Measurements from ENCODE around the gene FYB1. TPM values are rescaled to one million over a fixed set of nuclear protein-coding genes. Genes with fewer than 3 reads are reported as not detected.

The FYB1 gene
- total and polyA plus RNA-seq, 2 donors, result 2.9 to 10.9 TPM

GRCh38 chr5:39206630-39207321 lies 12.6 kb downstream of the FYB1 start:
- 77% methylated on average over 3 of the region's 3 CpGs for WGBS
- no peaks in the 10 kb centered on the region for H3K36me3 ChIP-seq (ENCODE audit: insufficient read depth)
- peaks cover 1% of the 10 kb centered on the region for H3K4me1 ChIP-seq (ENCODE audit: insufficient read depth)

DNA sequence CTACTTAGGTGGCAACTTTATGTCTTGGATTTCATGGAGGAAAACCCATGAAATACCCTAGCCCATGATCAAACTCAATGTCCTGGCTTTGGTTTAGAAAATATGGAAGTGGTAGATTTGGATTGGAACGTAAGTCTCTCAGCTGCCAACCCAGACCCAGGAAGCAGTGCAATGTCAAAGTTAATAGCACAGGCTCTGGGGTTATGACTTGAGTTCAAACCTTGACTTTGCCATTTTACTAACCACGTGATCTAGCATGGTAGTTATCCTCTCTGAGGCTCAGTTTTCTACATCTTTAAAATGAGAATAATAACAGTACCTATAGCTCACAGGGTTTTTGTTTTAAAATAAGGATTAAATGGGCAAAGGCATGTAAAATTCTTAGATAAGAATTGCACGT lies 13.8 kb downstream of the FYB1 start:
- 79% methylated on average over 3 of the region's 3 CpGs for WGBS
- H3K36me3 ChIP-seq (ENCODE audit: insufficient read depth), result no peaks in the 10 kb centered on the region
- H3K4me1 ChIP-seq (ENCODE audit: insufficient read depth), result peaks cover 1% of the 10 kb centered on the region
- no peak overlapping the region for H3K4me3 ChIP-seq (ENCODE audit: low read depth, low read length)
- DNase-seq (ENCODE audit: extremely low spot score), result no peak
- no peak overlapping the region for H3K27ac ChIP-seq (ENCODE audit: low read depth)

More at GRCh38 chr5:39206630-39207321, 12.6 kb downstream of the FYB1 start:
- H3K4me3 ChIP-seq (ENCODE audit: low read depth, low read length), result no peak overlapping the region
- DNase-seq (ENCODE audit: extremely low spot score), result no peak
- H3K27ac ChIP-seq (ENCODE audit: low read depth), result no peak overlapping the region

DNA sequence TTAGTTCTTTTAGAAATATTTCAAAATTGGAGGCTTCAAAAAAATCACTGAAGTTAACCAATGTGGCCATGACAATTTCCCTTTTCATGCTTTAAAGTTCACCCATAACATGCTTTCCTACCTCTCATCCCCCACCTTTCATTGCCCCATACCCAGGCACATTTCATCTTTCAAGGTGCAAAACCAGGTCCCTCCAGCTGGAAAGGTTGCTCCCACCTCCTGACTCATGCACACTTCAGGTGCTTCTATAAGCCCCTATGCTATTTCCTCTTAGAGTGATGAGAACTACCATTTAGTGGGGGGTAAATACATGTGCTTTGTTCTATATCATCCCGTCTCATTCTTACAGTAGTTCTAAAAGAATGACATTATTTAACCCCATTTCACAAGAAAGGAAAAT lies 15.4 kb downstream of the FYB1 start:
- H3K36me3 ChIP-seq (ENCODE audit: insufficient read depth), result no peaks in the 10 kb centered on the region
- H3K4me1 ChIP-seq (ENCODE audit: insufficient read depth), result peaks cover 1% of the 10 kb centered on the region
- H3K27ac ChIP-seq (ENCODE audit: low read depth), result no peak overlapping the region
- H3K4me3 ChIP-seq (ENCODE audit: low read depth, low read length), result no peak overlapping the region
- no peak for DNase-seq (ENCODE audit: extremely low spot score)
- 91% methylated on average over 1 of the region's 1 CpG for WGBS

GRCh38 chr5:39203275-39203922 lies 16.0 kb downstream of the FYB1 start:
- peaks cover 1% of the 10 kb centered on the region for H3K4me1 ChIP-seq (ENCODE audit: insufficient read depth)
- H3K36me3 ChIP-seq (ENCODE audit: insufficient read depth), result no peaks in the 10 kb centered on the region
- H3K27ac ChIP-seq (ENCODE audit: low read depth), result no peak overlapping the region
- H3K4me3 ChIP-seq (ENCODE audit: low read depth, low read length), result no peak overlapping the region
- WGBS, result 84% methylated on average over 1 of the region's 1 CpG
- no peak for DNase-seq (ENCODE audit: extremely low spot score)

- peaks cover 1% of the 10 kb centered on the region for H3K4me1 ChIP-seq (ENCODE audit: insufficient read depth)
- no peak for DNase-seq (ENCODE audit: extremely low spot score)
- peak overlapping the region; percentile 1 for H3K4me3 ChIP-seq (ENCODE audit: low read depth, low read length)
- H3K36me3 ChIP-seq (ENCODE audit: insufficient read depth), result no peaks in the 10 kb centered on the region
- WGBS, result 90% methylated on average over 11 of the region's 11 CpGs
- no peak overlapping the region for H3K27ac ChIP-seq (ENCODE audit: low read depth)
Measured at GRCh38 chr5:39202597-39203274, 16.6 kb downstream of the FYB1 start.

DNA sequence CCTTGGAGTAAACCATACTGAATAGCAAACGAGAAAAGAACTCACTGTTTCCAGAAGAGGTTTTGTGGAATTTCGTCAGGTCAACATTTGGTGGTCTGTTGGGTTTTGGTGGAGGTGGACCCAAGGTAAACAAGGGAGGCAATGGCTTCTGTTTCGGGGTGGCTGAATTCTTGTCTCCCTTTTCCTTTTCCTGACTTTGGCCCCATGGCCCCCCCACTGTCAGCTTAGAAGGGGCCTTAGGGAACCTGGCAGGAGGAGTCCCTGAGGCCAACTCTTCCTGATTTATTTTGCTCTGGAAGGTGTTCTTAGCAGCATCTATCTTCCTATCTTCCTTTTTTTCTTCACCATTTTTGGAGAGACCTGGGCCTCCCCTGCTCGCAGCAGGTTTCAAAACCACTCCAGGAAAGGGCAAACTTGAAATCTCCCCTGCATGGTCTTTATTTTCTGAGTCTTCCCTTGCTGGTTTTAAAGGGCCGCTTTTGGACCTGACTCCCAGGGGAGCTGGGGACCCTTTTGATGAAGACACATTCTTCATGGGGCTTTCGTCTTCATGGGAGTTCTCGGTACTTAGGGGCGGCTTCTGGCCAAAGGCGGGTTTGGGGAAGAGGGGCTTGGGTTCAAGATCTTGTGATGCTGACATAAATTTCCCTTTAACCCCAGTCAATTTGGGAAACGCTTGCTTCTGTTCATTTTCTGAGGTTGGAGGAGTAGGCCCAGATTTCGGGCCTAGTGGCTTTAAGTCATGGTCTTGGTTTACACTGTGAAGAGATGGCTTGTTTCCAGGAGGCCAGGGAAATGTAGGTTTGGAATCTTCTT lies 17.4 kb downstream of the FYB1 start:
- no peak overlapping the region for H3K27ac ChIP-seq (ENCODE audit: low read depth)
- H3K4me3 ChIP-seq (ENCODE audit: low read depth, low read length), result peak overlapping the region; percentile 1
- WGBS, result 90% methylated on average over 11 of the region's 11 CpGs
- H3K4me1 ChIP-seq (ENCODE audit: insufficient read depth), result peaks cover 1% of the 10 kb centered on the region
- H3K36me3 ChIP-seq (ENCODE audit: insufficient read depth), result no peaks in the 10 kb centered on the region
- DNase-seq (ENCODE audit: extremely low spot score), result no peak

DNA sequence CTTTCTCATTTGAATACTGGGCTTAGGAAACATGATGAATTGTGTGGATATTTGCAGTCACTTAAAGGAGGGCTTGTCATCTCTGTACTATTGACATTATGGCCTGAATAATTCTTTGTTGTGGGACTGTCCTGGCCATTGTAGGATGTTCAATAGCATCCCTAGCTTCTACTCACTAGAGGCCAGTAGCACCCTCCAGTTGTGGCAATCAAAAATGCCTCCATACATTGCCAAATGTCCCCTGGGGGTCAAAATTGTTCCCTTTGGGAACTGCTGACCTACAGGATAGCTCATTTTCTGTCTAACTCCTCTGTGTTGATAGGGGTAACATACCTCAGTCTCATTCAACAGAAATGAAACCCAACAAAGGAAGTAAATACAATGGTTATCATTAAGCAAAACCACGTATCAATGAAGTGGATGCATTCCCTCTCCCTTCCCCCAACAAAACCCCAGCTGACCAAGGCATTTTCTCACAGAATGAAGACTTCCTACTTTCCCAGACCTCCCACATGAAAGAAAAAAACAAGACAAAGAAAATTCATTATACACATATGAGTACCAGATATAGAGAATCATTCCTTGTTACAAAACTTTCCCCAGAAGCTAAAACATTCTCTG lies 18.1 kb downstream of the FYB1 start:
- 77% methylated on average over 1 of the region's 1 CpG for WGBS
- Histone ChIP-seq H3K4me1 (ENCODE audit: insufficient read depth) (peaks cover 1% of the 10 kb centered on the region), H3K27ac (ENCODE audit: low read depth) (no peak overlapping the region), H3K36me3 (ENCODE audit: insufficient read depth) (no peaks in the 10 kb centered on the region), H3K4me3 (ENCODE audit: low read depth, low read length) (peak overlapping the region; percentile 10)
- no peak for DNase-seq (ENCODE audit: extremely low spot score)

DNA sequence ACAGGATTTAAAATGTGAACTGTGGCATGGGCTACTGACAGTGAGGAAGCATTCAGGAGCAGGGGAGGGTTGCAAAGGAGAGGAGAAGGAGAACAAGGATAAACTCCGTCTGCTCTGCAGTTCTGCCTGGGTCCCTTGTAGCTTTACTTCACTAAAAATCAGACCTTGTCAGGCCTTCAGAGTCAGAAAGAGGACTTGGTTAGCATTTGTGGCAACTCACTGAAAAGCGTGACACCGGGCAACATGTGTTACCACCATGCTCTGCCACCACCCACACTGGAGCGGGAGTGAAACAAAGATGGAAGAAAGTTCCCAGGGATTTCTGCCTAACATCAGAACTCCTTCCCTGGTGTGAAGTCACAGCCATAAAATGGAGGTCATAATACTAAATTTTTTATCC lies 19.3 kb downstream of the FYB1 start:
- Histone ChIP-seq H3K4me1 (ENCODE audit: insufficient read depth) (no peaks in the 10 kb centered on the region), H3K4me3 (ENCODE audit: low read depth, low read length) (peak overlapping the region; percentile 10), H3K27ac (ENCODE audit: low read depth) (no peak overlapping the region), H3K36me3 (ENCODE audit: insufficient read depth) (no peaks in the 10 kb centered on the region)
- no peak for DNase-seq (ENCODE audit: extremely low spot score)
- WGBS, result 89% methylated on average over 4 of the region's 4 CpGs

DNA sequence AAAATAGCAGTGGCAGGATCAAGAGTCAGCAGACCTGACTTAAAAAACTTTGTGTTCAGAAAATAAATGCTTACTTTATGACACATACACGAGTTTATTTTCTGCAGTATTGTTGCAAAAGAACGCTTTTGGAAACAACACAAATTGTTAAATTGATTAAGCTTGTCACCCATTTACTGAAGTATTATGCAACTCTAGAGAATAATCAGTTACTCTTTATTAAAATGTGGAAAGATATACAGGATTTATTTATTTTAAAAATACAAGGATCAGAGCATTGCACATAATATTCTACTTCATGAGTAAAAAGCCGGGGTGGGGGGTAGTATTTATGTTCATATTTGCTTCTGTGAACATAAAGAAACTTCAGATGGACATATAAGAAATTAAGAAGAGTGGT lies 20.0 kb downstream of the FYB1 start:
- no peak for DNase-seq (ENCODE audit: extremely low spot score)
- Histone ChIP-seq H3K36me3 (ENCODE audit: insufficient read depth) (no peaks in the 10 kb centered on the region), H3K4me1 (ENCODE audit: insufficient read depth) (no peaks in the 10 kb centered on the region), H3K27ac (ENCODE audit: low read depth) (no peak overlapping the region), H3K4me3 (ENCODE audit: low read depth, low read length) (no peak overlapping the region)
- WGBS, result 84% methylated on average over 3 of the region's 3 CpGs

GRCh38 chr5:39198127-39198526 lies 21.2 kb downstream of the FYB1 start:
- H3K36me3 ChIP-seq (ENCODE audit: insufficient read depth), result no peaks in the 10 kb centered on the region
- no peak overlapping the region for H3K27ac ChIP-seq (ENCODE audit: low read depth)
- DNase-seq (ENCODE audit: extremely low spot score), result no peak
- no peak overlapping the region for H3K4me3 ChIP-seq (ENCODE audit: low read depth, low read length)
- 77% methylated on average over 5 of the region's 5 CpGs for WGBS
- H3K4me1 ChIP-seq (ENCODE audit: insufficient read depth), result no peaks in the 10 kb centered on the region

- Histone ChIP-seq H3K27ac (ENCODE audit: low read depth) (no peak overlapping the region), H3K4me1 (ENCODE audit: insufficient read depth) (no peaks in the 10 kb centered on the region), H3K4me3 (ENCODE audit: low read depth, low read length) (no peak overlapping the region), H3K36me3 (ENCODE audit: insufficient read depth) (no peaks in the 10 kb centered on the region)
- no peak for DNase-seq (ENCODE audit: extremely low spot score)
- whole genome bisulfite sequencing, result 93% methylated on average over 4 of the region's 4 CpGs
Measured at GRCh38 chr5:39197556-39197955, 21.8 kb downstream of the FYB1 start.

DNA sequence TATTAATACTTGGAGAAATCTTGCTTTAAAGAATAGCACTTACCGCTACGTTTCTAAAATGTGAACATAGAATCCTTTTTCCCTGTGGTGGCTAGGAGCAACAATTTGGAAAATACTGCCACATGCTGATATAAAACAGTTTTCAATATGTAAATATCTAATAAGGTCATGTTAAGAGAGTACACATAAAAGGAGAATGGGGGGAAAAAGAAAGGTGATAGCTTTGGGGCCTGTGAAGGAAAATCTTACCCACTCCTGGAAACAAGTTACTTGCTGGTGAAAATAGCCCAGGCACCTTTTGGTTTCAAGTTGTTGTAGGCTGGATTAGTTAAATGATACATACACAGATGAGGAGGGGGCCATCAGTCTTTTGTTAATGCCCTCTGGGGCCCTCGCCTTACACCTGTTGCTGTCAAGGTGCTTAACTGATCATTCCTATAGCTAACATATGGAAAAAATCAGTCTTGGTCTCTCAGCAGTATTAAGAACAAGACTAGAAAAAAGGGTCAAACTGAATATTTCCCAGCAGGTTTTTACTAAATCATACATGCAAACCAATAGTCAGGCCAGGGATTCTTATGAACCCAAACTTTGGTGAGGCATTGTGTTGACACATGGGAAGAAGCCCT lies 24.1 kb downstream of the FYB1 start:
- no peak overlapping the region for H3K27ac ChIP-seq (ENCODE audit: low read depth)
- H3K4me1 ChIP-seq (ENCODE audit: insufficient read depth), result no peaks in the 10 kb centered on the region
- no peak for DNase-seq (ENCODE audit: extremely low spot score)
- no peak overlapping the region for H3K4me3 ChIP-seq (ENCODE audit: low read depth, low read length)
- H3K36me3 ChIP-seq (ENCODE audit: insufficient read depth), result no peaks in the 10 kb centered on the region
- 95% methylated on average over 3 of the region's 3 CpGs for WGBS
